Measurements from ENCODE around the gene OSBPL8.
"Not testable (repeated sequence)": the region's sequence is repeated elsewhere in the genome, so short reads cannot be mapped to it uniquely, and the experiment has no call there.

Gene OSBPL8

DNA sequence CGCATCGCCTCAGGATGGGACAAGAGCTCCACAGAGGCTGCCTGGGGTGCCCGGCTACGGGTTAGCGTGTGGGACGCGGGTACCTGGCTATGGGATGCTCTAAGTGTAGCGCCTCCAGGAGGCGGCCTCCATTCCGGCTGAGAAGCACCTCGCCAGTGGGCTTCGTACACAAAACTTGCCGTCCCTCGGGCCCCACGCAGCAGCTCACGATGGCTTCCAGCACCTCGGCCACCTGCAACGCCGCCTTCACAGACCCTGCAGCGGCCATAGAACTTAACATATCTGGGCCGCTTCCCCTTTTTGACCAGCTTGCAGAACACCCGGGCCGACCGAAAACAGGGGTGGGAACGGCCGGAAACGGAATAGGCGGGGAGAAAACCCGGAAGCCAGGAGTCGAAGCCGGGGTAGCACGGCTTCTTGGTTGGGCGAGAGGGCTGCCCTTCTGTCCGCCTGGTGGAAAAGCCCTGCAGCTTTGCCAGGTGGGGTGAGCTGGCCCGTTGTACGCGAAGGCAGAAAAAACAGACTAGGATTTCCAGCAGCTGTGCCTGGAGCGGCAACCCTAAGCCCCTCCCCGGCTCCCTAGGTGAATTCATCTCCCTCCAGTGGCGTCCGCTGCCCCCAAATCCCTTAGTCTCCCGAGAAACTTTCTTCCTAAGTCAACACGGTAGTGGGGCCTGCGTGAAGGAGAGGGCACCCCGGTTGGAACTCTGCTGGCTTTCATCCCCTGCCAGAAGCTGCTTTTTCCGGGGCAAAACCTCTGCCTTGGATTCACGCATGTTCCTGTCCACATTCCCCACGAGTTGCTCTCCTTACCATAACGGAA is 211.3 kb downstream of the OSBPL8 start, which contains the start of gene BBS10:
Gene BBS10, minus strand, starts transcription at position 337 of the 823 bp plus-strand sequence. Its CDS starts 57 bp downstream, at position 280.
- DNase-seq (ENCODE audit: low spot score) = peak; percentile 96

DNA sequence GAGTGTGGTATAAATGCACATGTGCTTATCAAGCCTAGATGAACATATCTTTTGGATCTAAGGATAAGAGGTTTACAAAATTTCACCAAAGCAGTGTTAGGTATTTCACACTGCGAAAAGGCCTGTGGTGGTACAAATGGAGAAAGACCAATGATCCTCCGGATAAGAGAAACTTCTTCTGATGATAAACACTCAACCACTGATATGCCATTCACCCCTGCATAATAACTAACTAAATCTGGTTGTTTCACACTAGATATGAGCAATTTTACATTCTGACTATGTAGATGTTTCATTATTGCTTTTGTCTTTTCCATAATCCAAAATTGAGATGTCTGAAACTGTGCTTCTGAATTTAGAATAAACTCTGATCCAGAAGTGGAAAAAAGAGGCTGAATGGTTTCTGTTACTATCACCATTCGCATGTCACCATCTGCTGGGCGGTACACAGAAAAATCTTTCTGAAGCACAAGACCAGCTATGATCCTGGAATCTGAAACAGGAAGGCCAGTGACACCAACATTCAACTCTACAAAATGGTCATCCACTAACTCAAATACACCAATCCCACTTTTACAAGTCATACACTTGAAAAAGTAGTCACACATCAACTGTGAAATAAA is 212.7 kb downstream of the OSBPL8 start:
- peak; percentile 44 for DNase-seq (ENCODE audit: low spot score)

DNA sequence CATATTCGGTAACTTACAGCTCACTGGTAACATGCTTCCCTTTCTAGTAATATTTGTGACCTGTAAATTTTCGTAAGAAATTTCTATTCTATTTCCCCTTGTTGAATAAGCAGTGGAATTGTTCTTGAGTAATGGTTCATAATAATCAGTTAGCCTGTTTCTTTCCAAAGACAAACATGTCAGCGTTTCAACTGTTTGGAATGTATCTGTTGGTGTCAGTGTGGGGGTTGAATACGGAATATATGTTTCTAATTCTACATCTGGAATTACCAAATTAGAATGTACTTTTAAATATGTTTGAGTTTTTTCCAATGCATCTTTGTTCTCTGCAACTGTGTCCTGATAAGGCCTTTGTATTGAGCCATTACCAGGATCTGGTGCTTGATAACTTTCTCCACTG is 213.3 kb downstream of the OSBPL8 start:
- DNase-seq (ENCODE audit: low spot score) = peak; percentile 20

DNA sequence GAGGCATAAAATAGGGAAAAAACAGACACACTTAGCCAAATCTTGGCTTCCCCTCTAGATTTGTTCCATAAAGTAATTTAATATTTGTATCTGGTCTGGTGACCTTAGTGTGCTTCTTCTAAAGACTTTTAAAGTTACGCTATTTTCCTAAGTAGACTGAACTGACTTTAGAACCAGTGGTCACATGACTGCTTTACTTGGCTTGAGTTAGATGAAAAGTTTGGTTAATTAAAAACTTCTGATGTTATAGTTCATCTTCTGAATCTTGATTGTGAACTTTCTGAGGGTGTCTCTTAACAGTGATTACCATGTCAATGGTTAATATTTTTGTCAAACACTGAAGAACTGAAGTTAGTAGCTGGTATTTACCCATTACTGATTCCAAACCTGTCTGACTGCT is 214.0 kb downstream of the OSBPL8 start:
- no peak for DNase-seq (ENCODE audit: low spot score)

DNA sequence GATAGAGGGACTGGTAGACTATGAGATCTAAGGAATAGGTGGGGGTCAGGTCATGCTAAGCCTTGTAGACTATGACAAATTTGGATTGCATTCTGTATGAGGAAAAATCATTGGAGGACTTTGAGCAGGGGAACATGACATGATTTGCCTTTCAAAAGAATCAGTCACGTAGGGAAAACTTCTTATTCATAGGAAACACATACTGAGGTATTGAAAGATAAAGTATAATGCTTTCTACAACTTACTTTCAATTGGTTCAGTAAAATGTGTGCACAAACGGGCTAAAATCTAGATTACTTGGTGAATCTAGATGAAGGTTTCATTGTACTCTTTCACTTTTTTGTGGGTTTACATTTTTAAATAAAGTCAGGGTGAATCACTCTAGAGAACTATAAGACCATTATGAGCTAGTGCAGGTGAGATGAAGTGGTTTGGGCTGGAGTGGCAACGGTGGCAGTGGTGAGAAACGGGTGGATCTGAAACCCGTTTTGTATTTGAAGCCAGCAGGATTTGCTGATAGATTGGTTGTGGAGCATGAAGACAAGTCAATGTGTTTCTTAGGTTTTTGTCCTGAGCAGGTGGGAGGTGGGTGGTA is 218.0 kb downstream of the OSBPL8 start:
- peak; percentile 25 for DNase-seq (ENCODE audit: low spot score)

DNA sequence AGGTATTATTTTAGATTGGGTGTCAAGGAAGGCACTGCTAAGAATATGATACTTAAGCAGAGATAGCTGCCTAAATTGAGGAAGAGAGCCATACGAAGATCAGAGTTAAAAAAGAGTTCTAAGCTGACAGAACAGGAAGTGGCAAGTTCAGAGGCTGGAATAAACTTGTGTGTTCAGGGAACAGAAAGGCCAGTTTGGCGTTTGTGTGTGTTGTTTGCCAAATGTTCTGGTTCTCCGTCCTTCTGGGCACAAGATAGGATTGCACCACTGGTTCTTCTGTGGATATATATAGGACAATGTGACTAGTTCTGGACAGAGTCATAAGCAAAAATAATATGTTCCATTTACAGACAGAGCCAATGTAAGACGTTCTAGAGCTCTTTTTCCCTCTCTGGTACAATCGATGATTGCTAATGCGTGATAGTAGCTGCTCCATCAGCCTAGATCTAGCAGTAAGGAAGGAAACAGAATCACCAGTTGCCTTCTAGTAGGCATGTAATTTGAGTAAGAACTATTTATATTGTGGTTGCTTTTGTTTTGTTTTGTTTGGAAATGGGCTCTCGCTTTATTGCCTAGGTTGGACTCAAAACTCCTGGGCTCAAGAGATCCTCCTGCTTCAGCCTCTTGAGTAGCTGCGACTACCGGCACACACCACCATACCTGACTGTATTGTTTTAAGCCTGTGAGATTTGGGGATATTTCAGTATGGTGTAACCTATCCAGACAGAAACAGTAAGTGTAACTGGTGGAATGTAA is 218.7 kb downstream of the OSBPL8 start:
- DNase-seq (ENCODE audit: low spot score) = no peak

DNA sequence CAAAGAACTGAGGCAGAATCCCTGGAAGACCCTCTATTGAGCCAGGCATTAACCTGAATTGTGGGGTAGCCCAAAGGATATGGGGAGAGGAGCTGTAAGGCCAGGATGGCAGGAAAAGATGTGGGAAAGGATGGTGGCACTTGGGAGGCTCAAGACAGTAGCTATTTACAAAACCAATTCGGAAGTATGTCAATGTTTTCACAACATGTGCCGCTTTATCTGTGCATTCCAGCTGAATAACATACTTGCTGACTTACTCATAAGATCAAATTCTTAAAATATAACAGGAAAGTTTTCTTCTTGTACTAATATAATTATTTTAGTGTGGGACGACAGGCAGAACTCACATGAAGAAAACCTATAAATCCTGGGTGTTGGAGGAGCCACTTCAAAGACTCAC is 222.0 kb downstream of the OSBPL8 start:
- peak; percentile 69 for DNase-seq (ENCODE audit: low spot score)

DNA sequence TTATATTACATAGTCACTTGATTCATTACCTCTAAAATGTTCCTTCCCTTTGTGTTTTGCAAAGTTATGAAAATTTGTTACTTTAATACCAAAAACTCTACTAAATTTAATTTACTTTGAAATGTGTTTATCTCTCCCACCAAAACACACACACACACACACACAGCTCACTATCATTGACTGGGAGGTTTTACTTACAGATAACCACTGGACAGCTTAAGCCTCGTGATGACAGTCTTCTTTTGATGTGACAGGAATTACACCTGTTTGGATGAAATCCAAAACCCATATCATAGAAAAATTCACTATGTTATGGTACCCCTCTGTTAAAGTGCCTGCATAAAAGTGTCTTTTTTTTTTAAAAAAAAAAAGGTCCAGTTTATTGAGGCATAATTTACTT is 227.0 kb downstream of the OSBPL8 start:
- DNase-seq (ENCODE audit: low spot score) = no peak

DNA sequence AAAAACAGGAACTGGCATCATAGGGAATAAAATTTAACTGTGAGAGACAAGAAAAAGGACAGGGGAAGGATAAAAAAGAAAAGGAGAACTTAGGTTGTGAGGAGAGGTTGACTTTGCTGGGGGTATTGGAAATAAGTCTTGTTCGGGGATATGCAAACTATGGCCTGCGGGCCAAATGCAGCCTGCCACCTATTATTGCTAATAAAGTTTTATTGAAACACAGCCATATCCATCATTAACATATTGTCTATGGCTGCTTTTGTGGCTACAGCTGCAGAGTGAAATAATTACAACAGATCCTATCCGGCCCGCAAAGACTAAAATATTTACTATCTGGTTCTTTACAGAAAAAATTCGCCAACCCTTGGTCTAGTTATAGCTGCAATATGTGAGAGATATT is 230.0 kb downstream of the OSBPL8 start:
- no peak for DNase-seq (ENCODE audit: low spot score)

DNA sequence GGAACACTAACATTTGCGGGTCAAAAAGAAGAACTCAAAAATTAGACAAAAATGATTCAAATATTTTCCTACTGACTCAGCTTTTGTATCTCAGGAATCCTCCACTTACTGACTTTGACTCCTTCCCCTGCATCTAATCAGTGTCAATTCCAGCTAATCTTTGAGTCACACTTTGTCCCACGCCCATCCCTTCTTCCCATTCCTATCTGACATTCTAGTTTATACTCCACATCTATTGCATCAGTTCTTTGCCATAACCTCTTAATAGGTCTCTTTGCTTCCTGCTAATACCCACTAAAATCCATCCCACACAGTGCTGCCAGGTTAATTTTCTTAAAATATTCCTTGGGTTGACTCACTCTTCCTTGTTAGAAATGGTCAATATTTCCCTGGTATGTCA is 230.4 kb downstream of the OSBPL8 start:
- DNase-seq (ENCODE audit: low spot score) = peak; percentile 88

DNA sequence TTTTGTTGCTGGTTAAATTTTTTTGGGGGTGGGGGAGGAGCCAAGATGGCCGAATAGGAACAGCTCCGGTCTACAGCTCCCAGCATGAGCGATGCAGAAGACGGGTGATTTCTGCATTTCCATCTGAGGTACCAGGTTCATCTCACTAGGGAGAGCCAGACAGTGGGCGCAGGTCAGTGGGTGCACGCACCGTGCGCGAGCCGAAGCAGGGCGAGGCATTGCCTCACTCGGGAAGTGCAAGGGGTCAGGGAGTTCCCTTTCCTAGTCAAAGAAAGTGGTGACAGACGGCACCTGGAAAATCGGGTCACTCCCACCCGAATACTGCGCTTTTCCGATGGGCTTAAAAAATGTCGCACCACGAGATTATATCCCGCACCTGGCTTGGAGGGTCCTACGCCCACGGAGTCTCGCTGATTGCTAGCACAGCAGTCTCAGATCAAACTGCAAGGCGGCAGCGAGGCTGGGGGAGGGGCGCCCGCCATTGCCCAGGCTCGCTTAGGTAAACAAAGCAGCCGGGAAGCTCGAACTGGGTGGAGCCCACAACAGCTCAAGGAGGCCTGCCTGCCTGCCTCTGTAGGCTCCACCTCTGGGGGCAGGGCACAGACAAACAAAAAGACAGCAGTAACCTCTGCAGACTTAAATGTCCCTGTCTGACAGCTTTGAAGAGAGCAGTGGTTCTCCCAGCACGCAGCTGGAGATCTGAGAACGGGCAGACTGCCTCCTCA is 239.8 kb downstream of the OSBPL8 start:
- DNase-seq (ENCODE audit: low spot score) = not testable (repeated sequence)

DNA sequence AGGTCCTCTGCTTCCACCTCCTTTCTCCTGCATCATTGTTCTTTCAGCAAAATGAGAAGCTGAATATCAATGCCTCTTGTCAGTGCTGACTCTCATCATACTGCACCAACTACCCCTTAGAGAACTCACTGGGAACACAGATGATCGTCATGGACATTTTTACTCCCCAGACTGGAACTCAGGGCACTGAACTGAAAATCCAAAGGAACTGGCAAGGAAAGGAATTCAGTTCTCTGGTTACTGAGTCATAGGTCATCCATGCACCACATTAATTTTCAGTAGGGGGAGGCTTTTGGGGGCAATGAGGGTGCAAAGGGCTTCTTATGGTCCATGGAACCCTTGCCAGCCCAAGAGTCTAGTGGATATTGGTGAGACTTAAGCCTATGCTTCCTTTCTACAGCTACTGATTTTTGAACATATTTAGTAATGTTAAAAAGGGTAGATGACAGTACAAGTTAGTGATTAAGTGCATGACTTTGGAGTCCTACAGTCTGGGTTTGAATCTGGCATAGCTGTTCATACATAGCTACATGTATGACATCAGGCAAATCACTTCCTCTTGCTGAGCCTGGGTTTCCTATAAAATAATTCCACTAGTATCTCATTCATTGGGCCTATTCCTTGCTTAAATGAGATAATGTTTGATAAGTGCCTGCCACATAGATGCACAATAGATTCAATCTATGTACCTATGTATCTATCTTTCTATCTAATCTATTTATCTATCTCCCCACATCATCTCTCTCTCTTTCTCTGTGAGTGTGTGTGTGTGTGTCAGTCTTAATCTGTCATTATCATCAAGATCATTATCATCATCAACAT is 240.6 kb downstream of the OSBPL8 start:
- DNase-seq (ENCODE audit: low spot score) = no peak

DNA sequence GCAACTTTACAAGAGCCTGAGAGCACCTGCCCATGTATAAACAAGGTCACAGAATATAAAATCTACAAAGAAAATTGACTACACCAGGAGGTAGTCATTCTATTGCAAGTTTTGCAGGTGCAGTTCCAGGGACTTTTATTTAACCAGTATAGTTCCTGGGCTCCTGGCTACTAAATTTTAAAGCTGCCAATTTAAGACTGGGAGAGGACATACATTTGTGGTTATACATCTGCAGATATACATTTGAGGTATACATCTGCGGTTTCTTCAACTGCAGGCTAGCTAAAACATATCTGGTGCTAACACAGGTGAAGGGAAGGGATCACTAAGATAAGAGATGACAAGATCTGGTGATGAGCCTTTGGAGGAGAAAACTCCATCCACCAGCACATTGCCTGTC is 241.6 kb downstream of the OSBPL8 start:
- DNase-seq (ENCODE audit: low spot score) = no peak

DNA sequence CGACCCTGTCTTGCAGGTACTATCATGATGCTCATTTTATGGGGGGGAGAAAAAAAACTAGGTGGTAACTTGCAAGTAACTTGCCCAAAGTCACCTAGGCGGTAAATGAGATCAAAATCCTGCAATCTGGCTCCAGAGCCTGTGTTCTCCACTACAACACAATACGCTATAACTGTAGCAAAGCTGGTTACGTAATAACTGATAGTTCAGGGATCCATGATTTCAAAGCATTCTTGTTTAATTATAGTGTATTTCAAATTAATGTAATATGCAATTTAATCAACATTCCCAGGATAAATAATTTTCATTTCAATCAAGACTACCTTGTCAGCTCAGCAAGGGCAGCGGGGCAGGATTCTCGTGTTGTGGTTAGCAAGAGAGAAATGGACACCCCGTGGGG is 243.1 kb downstream of the OSBPL8 start:
- no peak for DNase-seq (ENCODE audit: low spot score)

DNA sequence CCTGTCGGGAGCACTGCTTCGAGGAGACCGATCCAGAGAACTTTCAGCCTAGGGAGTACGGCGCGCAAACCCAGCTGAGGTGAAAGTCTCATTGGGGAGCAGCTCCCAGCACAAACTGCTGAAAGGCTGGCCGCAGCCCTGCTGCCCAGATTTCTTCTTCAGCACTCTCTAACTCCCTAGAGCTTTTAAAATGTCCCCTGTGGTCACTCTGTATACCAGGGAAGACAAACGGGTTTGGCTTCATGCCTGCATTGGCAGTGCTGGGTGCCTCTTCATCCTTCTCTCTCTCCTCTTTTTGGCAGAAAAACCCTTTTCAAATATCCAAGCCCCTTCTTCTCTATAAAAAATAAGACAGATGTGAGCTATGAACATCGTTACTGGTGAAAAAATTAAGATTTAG is 246.3 kb downstream of the OSBPL8 start:
- DNase-seq (ENCODE audit: low spot score) = no peak

DNA sequence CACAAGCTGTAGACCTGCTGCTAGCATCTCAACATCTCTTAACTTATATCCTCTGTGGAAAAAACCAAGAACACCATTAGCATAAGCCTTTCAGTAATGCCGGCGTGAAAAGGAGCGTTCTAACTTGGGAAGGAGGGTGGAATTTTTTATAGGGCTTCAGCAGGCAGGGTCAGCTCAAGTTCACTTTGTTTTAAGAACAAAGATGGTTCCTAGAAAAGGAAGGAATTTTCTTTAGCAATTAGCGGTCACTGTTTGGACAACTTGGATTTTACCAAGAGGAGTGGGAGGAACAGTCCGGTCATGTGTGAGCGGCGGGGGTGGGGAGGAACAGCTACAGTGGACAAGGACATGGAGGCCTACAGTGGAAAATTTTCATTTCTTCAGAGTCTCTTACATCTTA is 247.3 kb downstream of the OSBPL8 start:
- no peak for DNase-seq (ENCODE audit: low spot score)

DNA sequence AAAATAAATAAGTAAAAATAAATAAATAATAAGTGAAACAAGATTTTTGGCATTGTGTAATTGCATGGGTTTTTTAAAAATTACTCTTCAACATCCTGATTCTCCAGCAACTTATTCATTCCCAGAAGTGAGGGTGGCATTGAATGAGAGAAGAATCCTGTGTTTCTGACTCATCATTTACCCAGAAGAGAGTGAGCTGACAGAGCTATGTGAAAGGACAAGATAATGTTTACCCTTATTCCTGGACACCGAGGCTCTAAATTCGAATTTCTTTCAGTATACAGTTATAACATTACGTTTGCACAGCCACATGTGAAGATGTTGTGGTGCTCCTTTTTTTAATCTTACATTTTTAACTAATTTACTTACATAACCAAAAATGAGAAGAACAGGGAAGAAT is 247.8 kb downstream of the OSBPL8 start:
- peak; percentile 71 for DNase-seq (ENCODE audit: low spot score)

DNA sequence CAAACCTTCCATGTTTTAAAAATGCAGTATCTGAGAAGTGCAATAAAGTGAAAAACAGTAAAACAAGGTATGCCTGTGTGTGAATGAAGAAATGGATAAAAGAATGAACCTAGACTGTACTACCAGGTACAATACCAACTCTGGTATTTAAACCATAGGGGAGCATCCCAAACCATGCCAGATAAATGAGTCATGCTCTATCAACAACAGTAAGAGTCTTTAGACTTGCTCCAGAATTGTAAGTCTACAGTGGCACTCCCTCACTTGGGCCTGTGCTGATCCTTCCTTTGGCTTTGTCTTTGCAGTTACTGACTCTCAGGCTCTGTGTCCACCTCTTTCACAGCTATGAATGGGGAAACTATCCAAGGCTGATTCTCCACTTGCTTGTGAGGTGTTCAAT is 249.5 kb downstream of the OSBPL8 start:
- peak; percentile 42 for DNase-seq (ENCODE audit: low spot score)

DNA sequence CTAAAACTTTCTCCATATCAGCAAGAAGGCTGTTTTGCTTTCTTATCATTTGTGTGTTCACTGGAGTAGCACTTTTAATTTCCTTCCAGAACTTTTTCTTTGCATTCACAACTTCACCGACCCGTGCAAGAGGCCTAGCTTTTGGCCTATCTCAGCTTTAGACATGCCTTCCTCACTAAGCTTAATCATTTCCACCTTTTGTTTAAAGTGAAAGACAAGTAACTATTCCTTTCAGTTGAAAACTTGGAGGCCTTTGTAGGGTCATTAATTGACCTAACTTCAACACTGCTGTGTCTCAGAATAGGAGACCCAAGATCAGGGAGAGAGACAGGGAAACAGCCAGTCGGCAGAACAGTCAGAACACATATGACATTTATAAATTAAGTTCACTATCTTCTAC is 250.7 kb downstream of the OSBPL8 start:
- no peak for DNase-seq (ENCODE audit: low spot score)

DNA sequence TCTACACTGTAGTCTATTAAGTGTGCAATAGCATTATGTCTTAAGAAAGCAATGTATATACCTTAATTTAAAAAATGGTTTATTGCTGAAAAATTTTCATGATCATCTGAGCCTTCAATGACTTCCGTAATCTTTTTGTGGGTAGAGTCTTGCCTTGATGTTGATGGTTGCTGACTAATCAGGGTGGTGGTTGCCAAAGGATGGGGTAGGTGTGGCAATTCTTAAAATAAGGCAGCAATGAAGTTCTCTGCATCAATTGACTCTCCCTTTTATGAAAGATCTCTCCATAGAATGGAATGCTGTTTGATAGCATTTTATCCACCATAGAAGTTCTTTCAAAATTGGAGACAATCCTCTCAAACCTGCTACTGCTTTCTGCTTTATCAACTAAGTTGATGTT is 252.5 kb downstream of the OSBPL8 start:
- no peak for DNase-seq (ENCODE audit: low spot score)

DNA sequence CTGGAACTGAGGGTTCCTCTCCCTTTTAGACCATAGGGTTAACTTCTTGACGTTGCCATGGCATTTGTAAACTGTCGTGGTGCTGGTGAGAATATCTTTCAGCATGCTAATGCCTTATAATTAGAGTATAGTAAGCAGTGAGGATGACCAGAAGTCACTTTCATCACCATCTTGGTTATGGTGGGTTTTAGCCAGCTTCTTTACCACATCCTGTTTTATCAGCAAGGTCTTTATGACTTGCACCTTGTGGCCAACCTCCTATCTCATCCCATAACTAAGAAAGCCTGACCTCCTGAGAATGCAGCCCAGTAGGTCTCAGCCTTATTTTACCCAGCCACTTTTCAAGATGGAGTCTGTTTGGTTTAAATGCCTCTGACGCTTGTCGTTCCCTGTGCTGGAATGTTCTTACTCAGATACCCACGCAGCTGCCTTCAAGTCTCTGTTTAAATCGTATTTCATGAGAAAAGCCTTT is 255.5 kb downstream of the OSBPL8 start:
- DNase-seq (ENCODE audit: low spot score) = no peak
